Breast epithelium (tissue), 4 donors: ENCODE measurements around the gene BCL11B. TPM values are rescaled to one million over a fixed set of nuclear protein-coding genes. Genes with fewer than 3 reads are reported as not detected.

Experiments
- DNase-seq, 2 donors: peaks; one replicate each; pipeline ENCODE4 v3.0.0-alpha.2; 2019; ENCODE audit warnings: low spot score in 2 of 2
- H3K27ac ChIP-seq, 2 donors: fragments of 200-600 bp; sonication (generic) in 1 of 2; one replicate each; pipeline ENCODE4 v1.5.1; 2016 to 2019; ENCODE audit warnings: mild to moderate bottlenecking in 1 of 2
- H3K27me3 ChIP-seq, 2 donors: fragments of 200-600 bp; sonication (generic) in 1 of 2; one replicate each; pipeline versions ENCODE4 v1.5.1 to v1.6.0; 2017 to 2019; ENCODE audit warnings: control low read depth in 1 of 2, mild to moderate bottlenecking in 1 of 2
- H3K36me3 ChIP-seq: fragments of 200-600 bp; one replicate; pipeline ENCODE4 v1.5.1; 2019
- H3K4me1 ChIP-seq, 2 donors: fragments of 200-600 bp; sonication (generic); one replicate each; pipeline ENCODE4 v1.5.1; 2016 to 2019; ENCODE audit warnings: control low read depth in 1 of 2
- H3K4me3 ChIP-seq, 3 donors: fragments of 200-600 bp; sonication (generic); 1 replicate in 2 of 3; 2 replicates in 1 of 3; pipeline ENCODE4 v1.5.1; 2016 to 2019; ENCODE audit warnings: mild to moderate bottlenecking in 3 of 3, moderate library complexity in 2 of 3
- H3K9me3 ChIP-seq, 2 donors: fragments of 200-600 bp; sonication (generic) in 1 of 2; one replicate each; pipeline ENCODE4 v1.5.1; 2016 to 2019; ENCODE audit warnings: control low read depth in 1 of 2
- POLR2A ChIP-seq: fragments of 450-650 bp; IDR thresholded peaks from one replicate; pipeline ENCODE4 v1.6.1; 2016; ENCODE audit warnings: antibody characterized with exemption, mild to moderate bottlenecking, moderate library complexity
- POLR2AphosphoS5 ChIP-seq, 3 donors: sonication (generic); formaldehyde crosslinking; IDR thresholded peaks; one replicate each; pipeline ENCODE4 v1.6.1; 2017; ENCODE audit warnings: antibody characterized with exemption in 3 of 3
- intact Hi-C: fragments of 100-400 bp; cut with DNase I; formaldehyde crosslinking; loops from one replicate; pipeline ENCODE4 v1.15.1; 2023; ENCODE audit warnings: low total_unique reads
- total RNA-seq, 3 donors: library from RNA; depleted of rRNA; stranded (reverse); fragments of >200 nt; gene quantifications; one replicate each; pipeline ENCODE4 v1.1.0, GENCODE V29; 2016
- TF ChIP-seq, protein P1 (sequence below), 3 donors: fragments of 450-650 bp; IDR thresholded peaks; one replicate each; pipeline ENCODE4 v1.5.1; 2016 to 2017; ENCODE audit warnings: antibody characterized with exemption in 3 of 3, mild to moderate bottlenecking in 3 of 3, moderate library complexity in 3 of 3

The BCL11B gene
- total RNA-seq, 3 donors from 2014 or later: 0.96 to 3.9 (median 2.6) TPM

DNA sequence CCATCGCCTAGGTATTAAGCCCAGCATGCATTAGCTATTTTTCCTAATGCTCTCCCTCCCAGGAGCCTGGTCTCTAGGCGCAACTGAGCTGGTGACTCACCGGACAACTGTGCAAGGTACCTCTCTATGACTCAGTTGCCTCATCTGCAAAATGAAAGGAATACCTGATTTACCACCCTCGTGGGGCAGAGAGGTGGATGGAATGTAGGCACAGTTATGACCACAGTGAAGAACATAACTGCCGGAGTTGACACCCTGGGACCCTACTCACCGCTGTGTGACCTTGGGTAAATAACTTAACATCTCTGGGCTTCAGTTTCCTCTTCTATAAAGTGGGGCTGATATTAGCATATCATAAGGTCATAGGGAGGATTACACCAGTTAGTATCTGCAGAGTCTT, 22.6 kb downstream of the BCL11B start:
- Histone ChIP-seq H3K4me3 (no peak overlapping the region), H3K4me1 (no peaks in the 10 kb centered on the region), H3K27me3 (peaks cover 2 to 78% of the 10 kb centered on the region in 2 donors), H3K9me3 (no peaks in the 10 kb centered on the region), H3K27ac (no peak overlapping the region), H3K36me3 (no peaks in the 10 kb centered on the region)
- no peak for DNase-seq
- intact Hi-C loops: no loop called here
- TF ChIP-seq POLR2A: no peak
- no peak for TF ChIP-seq POLR2AphosphoS5 (IDR thresholded peaks at IDR 0.05)
- TF ChIP-seq, protein P1, sequence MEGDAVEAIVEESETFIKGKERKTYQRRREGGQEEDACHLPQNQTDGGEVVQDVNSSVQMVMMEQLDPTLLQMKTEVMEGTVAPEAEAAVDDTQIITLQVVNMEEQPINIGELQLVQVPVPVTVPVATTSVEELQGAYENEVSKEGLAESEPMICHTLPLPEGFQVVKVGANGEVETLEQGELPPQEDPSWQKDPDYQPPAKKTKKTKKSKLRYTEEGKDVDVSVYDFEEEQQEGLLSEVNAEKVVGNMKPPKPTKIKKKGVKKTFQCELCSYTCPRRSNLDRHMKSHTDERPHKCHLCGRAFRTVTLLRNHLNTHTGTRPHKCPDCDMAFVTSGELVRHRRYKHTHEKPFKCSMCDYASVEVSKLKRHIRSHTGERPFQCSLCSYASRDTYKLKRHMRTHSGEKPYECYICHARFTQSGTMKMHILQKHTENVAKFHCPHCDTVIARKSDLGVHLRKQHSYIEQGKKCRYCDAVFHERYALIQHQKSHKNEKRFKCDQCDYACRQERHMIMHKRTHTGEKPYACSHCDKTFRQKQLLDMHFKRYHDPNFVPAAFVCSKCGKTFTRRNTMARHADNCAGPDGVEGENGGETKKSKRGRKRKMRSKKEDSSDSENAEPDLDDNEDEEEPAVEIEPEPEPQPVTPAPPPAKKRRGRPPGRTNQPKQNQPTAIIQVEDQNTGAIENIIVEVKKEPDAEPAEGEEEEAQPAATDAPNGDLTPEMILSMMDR (IDR thresholded peaks at IDR 0.05): no peak

DNA sequence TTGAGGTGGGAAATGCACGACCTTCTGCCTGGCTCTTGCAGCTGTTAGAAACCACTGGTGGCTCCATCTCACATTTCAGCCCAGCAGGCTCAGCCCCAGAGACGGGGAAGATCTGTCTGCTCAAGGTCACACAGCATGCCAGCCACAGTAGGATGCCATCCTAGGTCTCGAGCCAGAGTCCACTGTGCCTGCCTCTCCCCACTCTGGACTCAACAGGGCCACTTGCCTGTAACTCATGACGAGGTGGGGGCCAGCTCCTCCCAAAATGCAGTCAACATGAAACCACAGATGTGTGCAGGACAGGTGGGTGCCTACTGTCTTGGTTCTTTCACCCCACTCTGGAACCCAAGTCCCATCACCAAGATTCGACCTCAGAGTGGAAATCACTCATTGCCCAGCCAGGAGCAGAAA, 23.2 kb downstream of the BCL11B start:
- peaks cover 2 to 76% of the 10 kb centered on the region in 2 donors for H3K27me3 ChIP-seq

DNA sequence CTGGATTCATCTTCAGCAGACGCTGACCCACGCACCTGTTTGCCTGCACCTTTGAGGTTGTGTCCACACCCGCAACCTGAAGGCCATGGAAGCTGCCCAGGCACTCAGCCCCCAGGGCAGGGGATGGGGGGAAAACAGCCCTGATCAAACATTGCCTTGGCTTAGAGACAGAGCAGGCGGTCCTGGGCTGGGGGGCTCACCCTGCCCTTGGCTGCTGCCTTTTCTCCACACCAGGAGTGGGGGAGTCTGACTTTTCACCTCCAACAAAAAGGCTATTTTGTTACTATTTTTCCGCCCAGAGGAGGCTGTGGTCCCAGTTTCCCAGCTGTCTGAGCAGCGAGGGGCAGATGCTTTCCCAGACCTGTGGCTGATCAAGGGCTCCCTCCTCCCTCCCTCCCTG, 24.2 kb downstream of the BCL11B start:
- intact Hi-C loops: no loop called here
- no peak for TF ChIP-seq POLR2A
- TF ChIP-seq, protein P1 (IDR thresholded peaks at IDR 0.05): no peak
- TF ChIP-seq POLR2AphosphoS5 (IDR thresholded peaks at IDR 0.05): no peak
- no peaks in the 10 kb centered on the region for H3K9me3 ChIP-seq
- no peaks in the 10 kb centered on the region for H3K36me3 ChIP-seq
- peaks cover 2 to 67% of the 10 kb centered on the region in 2 donors for H3K27me3 ChIP-seq
- H3K27ac ChIP-seq: no peak overlapping the region
- H3K4me1 ChIP-seq: no peaks in the 10 kb centered on the region
- no peak overlapping the region for H3K4me3 ChIP-seq
- no peak for DNase-seq

More for the DNA sequence above, 23.2 kb downstream of the BCL11B start:
- no peaks in the 10 kb centered on the region for H3K36me3 ChIP-seq
- no peaks in the 10 kb centered on the region for H3K4me1 ChIP-seq
- H3K9me3 ChIP-seq: no peaks in the 10 kb centered on the region
- no peak overlapping the region for H3K4me3 ChIP-seq
- intact Hi-C loops: no loop called here
- H3K27ac ChIP-seq: no peak overlapping the region
- DNase-seq: no peak
- no peak for TF ChIP-seq POLR2A

DNA sequence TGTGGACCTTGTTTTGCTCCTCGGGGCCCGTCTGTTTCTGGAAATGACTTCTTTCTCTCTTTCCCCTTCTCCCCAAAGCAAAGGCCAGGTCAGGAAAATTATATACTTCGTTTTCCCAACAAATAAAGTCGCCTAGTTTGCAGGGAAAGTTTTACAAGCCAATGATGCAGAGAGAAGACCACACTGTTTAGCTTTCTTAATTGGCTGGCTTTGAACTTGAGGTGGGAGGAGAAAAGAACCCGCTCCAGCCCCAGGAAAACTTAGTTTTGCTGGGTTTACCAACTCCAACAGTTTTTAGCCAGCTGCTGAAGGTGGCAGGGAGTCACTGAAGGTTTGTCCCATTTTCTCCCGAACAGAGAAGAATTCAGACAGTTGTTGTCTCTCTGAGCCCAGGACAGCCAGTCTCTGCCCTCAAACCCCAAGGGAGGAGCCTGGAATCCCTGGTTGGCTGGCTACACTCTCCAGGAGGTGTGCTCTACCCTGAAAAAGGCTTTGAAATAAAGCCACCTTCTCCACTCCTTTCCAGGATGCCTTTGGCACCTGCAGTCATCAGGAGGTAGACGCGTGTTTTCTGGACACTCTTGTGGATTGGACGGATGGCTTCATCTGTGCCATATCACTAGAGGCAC, 24.8 kb downstream of the BCL11B start:
- TF ChIP-seq POLR2AphosphoS5 (IDR thresholded peaks at IDR 0.05) (no peak), POLR2A (no peak)
- TF ChIP-seq, protein P1 (IDR thresholded peaks at IDR 0.05): no peak
- intact Hi-C loops: no loop called here
- Histone ChIP-seq H3K27ac (peak overlapping the region in 1 of 2 donors; percentile 32), H3K4me3 (peak overlapping the region in 2 of 3 donors; percentile 43 to 63), H3K4me1 (no peaks in the 10 kb centered on the region), H3K27me3 (peaks cover 2 to 65% of the 10 kb centered on the region in 2 donors), H3K9me3 (no peaks in the 10 kb centered on the region), H3K36me3 (no peaks in the 10 kb centered on the region)
- no peak for DNase-seq

DNA sequence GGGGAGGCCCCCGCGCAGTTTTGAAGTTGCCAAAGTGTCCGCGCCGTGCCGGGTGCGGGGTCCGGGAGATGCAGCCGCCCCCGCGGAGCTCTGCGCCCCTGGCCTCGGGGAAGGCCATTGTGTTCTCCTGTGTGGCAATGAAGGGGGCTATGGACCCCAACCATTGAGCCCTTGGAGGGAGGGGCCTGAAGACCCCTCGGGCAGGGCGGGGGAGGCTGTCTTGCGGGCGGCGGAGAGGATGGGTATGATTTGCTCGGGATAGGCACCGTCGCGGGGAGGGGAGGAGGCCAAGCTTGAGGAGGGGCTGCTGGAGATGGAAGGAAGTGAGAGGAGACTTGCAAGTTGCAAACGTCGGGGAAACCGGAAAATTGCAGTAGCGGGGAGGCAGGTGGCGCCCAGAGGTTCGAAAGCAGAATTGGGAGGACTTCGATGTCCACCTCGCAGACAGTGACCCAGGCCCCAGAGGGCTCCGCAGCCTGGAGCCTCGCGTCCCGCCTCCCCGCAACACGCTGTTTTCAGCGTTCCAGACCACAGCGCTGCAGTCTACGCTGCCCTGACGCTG, 25.4 kb downstream of the BCL11B start:
- no peaks in the 10 kb centered on the region for H3K9me3 ChIP-seq
- no peak for DNase-seq
- intact Hi-C loops: no loop called here
- no peaks in the 10 kb centered on the region for H3K36me3 ChIP-seq
- no peaks in the 10 kb centered on the region for H3K4me1 ChIP-seq
- TF ChIP-seq, protein P1 (IDR thresholded peaks at IDR 0.05): no peak
- TF ChIP-seq POLR2AphosphoS5 (IDR thresholded peaks at IDR 0.05): no peak
- no peak for TF ChIP-seq POLR2A
- peak overlapping the region; percentile 15 to 63 (median 43) for H3K4me3 ChIP-seq
- peak overlapping the region in 1 of 2 donors; percentile 32 for H3K27ac ChIP-seq
- H3K27me3 ChIP-seq: peaks cover 2 to 61% of the 10 kb centered on the region in 2 donors
